ENCODE data around the gene EPS15. TPM values are rescaled to one million over a fixed set of nuclear protein-coding genes. Genes with fewer than 3 reads are reported as not detected.

The EPS15 gene
- total and polyA plus RNA-seq, 2 experiments from 2014 or later, result 31.0 to 76.5 TPM

GRCh38 chr1:51498924-51499323 is 20.1 kb downstream of the EPS15 start:
- peaks cover 9% of the 10 kb centered on the region; the same call in 2 of the 3 replicates for H3K9me3 Mint-ChIP-seq
- no peak for ATAC-seq
- H3K79me2 ChIP-seq (replicated peaks; ENCODE audit: insufficient read depth), result peaks cover 74% of the 10 kb centered on the region

More at GRCh38 chr1:51498924-51499323, 20.1 kb downstream of the EPS15 start:
- no peak overlapping the region for H3K27ac Mint-ChIP-seq
- H3K36me3 Mint-ChIP-seq (ENCODE audit: low read depth), result peaks cover 27% of the 10 kb centered on the region; the same call in 2 of the 3 replicates
- Histone ChIP-seq H3K27me3 (ENCODE audit: insufficient read depth) (no peaks in the 10 kb centered on the region), H3K36me3 (ENCODE audit: insufficient read depth) (no peaks in the 10 kb centered on the region), H3K27ac (ENCODE audit: low read depth) (no peak overlapping the region), H3K4me3 (no peak overlapping the region), H3K4me1 (ENCODE audit: insufficient read depth) (no peaks in the 10 kb centered on the region), H2AFZ (no peak overlapping the region), H4K20me1 (replicated peaks; ENCODE audit: insufficient read depth) (0 out of 2 replicates have a peak, but pooled peaks cover 5% of the 10 kb centered on the region), H3F3A (replicated peaks; ENCODE audit: low read depth) (no peaks in the 10 kb centered on the region), H3K9me2 (ENCODE audit: insufficient read depth) (no peaks in the 10 kb centered on the region), H3K4me2 (no peak overlapping the region)
- H3K27me3 Mint-ChIP-seq (ENCODE audit: insufficient read depth, low read depth, poor library complexity), result peaks cover 4% of the 10 kb centered on the region
- H3K4me3 Mint-ChIP-seq, result no peak overlapping the region
- peaks cover 5% of the 10 kb centered on the region for H3K4me1 Mint-ChIP-seq
- no peak for TF ChIP-seq EZH2 (IDR thresholded peaks at IDR 0.05; ENCODE audit: low read depth, unreplicated experiment)
- no peak for TF ChIP-seq CTCF (conservative IDR thresholded peaks at IDR 0.05; ENCODE audit: low read depth in 2 of 2)
- TF ChIP-seq CREB1 (CRISPR knock-in tag; IDR thresholded peaks at IDR 0.05; ENCODE audit: low read depth), result no peak
- TF ChIP-seq REST (IDR thresholded peaks at IDR 0.05; ENCODE audit: unreplicated experiment), result no peak
- TF ChIP-seq ZNF331 (CRISPR knock-in tag; IDR thresholded peaks at IDR 0.05; ENCODE audit: low read depth), result no peak
- TF ChIP-seq STAT1 (IDR thresholded peaks at IDR 0.05; ENCODE audit: unreplicated experiment), result no peak
- no peak for TF ChIP-seq POLR2AphosphoS5 (IDR thresholded peaks at IDR 0.05; ENCODE audit: low read depth)
- TF ChIP-seq ZNF114 (CRISPR knock-in tag; IDR thresholded peaks at IDR 0.05), result no peak
- TF ChIP-seq, protein P1, sequence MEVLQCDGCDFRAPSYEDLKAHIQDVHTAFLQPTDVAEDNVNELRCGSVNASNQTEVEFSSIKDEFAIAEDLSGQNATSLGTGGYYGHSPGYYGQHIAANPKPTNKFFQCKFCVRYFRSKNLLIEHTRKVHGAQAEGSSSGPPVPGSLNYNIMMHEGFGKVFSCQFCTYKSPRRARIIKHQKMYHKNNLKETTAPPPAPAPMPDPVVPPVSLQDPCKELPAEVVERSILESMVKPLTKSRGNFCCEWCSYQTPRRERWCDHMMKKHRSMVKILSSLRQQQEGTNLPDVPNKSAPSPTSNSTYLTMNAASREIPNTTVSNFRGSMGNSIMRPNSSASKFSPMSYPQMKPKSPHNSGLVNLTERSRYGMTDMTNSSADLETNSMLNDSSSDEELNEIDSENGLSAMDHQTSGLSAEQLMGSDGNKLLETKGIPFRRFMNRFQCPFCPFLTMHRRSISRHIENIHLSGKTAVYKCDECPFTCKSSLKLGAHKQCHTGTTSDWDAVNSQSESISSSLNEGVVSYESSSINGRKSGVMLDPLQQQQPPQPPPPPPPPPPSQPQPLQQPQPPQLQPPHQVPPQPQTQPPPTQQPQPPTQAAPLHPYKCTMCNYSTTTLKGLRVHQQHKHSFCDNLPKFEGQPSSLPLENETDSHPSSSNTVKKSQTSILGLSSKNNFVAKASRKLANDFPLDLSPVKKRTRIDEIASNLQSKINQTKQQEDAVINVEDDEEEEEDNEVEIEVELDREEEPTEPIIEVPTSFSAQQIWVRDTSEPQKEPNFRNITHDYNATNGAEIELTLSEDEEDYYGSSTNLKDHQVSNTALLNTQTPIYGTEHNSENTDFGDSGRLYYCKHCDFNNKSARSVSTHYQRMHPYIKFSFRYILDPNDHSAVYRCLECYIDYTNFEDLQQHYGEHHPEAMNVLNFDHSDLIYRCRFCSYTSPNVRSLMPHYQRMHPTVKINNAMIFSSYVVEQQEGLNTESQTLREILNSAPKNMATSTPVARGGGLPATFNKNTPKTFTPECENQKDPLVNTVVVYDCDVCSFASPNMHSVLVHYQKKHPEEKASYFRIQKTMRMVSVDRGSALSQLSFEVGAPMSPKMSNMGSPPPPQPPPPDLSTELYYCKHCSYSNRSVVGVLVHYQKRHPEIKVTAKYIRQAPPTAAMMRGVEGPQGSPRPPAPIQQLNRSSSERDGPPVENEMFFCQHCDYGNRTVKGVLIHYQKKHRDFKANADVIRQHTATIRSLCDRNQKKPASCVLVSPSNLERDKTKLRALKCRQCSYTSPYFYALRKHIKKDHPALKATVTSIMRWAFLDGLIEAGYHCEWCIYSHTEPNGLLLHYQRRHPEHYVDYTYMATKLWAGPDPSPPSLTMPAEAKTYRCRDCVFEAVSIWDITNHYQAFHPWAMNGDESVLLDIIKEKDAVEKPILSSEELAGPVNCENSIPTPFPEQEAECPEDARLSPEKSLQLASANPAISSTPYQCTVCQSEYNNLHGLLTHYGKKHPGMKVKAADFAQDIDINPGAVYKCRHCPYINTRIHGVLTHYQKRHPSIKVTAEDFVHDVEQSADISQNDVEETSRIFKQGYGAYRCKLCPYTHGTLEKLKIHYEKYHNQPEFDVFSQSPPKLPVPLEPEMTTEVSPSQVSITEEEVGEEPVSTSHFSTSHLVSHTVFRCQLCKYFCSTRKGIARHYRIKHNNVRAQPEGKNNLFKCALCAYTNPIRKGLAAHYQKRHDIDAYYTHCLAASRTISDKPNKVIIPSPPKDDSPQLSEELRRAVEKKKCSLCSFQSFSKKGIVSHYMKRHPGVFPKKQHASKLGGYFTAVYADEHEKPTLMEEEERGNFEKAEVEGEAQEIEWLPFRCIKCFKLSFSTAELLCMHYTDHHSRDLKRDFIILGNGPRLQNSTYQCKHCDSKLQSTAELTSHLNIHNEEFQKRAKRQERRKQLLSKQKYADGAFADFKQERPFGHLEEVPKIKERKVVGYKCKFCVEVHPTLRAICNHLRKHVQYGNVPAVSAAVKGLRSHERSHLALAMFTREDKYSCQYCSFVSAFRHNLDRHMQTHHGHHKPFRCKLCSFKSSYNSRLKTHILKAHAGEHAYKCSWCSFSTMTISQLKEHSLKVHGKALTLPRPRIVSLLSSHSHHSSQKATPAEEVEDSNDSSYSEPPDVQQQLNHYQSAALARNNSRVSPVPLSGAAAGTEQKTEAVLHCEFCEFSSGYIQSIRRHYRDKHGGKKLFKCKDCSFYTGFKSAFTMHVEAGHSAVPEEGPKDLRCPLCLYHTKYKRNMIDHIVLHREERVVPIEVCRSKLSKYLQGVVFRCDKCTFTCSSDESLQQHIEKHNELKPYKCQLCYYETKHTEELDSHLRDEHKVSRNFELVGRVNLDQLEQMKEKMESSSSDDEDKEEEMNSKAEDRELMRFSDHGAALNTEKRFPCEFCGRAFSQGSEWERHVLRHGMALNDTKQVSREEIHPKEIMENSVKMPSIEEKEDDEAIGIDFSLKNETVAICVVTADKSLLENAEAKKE (CRISPR knock-in tag; IDR thresholded peaks at IDR 0.05), result no peak
- no peak for TF ChIP-seq JUNB (IDR thresholded peaks at IDR 0.05; ENCODE audit: unreplicated experiment)
- no peak for TF ChIP-seq EZH2phosphoT487 (IDR thresholded peaks at IDR 0.05; ENCODE audit: unreplicated experiment)
- TF ChIP-seq, protein P2, sequence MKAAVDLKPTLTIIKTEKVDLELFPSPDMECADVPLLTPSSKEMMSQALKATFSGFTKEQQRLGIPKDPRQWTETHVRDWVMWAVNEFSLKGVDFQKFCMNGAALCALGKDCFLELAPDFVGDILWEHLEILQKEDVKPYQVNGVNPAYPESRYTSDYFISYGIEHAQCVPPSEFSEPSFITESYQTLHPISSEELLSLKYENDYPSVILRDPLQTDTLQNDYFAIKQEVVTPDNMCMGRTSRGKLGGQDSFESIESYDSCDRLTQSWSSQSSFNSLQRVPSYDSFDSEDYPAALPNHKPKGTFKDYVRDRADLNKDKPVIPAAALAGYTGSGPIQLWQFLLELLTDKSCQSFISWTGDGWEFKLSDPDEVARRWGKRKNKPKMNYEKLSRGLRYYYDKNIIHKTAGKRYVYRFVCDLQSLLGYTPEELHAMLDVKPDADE (IDR thresholded peaks at IDR 0.05), result no peak
- TF ChIP-seq NANOG (IDR thresholded peaks at IDR 0.05; ENCODE audit: borderline replicate concordance), result no peak
- DNase-seq (ENCODE audit: low spot score), result no peak
